Posterior cingulate gyrus (tissue), 11 donors: Measurements from ENCODE around the gene PSG6.
"Not testable (repeated sequence)": the region's sequence is repeated elsewhere in the genome, so short reads cannot be mapped to it uniquely, and the experiment has no call there.

Source experiments
- DNase-seq, 10 donors: peaks; one replicate each; pipeline versions ENCODE4 v3.0.0 to v3.0.0-alpha.2; 2020 to 2021; ENCODE audit warnings: mixed read lengths in 3 of 10
- intact Hi-C: fragments of 100-400 bp; cut with DNase I; formaldehyde crosslinking; loops from one replicate; pipeline ENCODE4 v1.15.1; 2023

The PSG6 gene

GRCh38 chr19:42912941-42913340, 4.8 kb downstream of the PSG6 start:
- intact Hi-C loops, DNase-seq: not testable (repeated sequence)

DNA sequence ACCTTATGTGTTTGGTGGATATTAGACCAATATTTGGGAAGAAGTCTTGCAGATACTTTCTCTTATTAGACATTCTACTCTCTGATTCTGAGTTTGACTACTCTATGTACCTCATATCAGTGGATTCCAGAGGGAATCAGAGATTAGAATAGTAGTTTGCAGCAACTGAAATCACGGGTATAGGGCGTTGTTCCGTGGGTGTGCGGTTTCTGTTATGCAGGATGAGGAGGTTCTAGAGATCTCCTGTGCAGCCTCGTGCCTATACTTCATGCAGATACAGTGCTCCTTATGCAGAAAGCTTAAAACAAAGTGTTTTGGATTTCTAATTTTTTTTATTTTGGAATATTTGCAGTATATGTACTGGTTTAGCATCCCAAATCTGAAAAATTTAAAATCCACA, 6.0 kb downstream of the PSG6 start:
- intact Hi-C loops, DNase-seq: not testable (repeated sequence)

DNA sequence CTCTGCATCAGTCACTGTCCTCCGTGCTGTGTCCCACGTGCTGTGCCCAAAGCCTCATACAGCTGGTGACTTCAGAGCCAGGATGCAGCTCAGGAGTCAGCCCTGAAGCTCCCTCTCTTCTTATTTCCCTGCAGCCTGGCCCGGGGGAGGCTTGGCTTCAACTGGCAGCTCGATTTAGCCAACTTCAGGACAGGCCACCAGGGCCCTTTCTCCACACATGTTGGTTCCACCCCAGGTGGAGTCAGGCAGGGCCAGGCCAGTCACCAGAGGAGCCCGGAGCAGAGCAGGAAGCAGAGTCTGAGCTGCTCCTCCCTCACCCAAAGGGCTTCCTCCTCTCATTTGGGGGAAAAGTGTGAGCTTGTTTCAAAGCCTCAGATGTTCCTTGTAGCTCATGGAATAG, 11.5 kb downstream of the PSG6 start:
- intact Hi-C loops, DNase-seq: not testable (repeated sequence)

DNA sequence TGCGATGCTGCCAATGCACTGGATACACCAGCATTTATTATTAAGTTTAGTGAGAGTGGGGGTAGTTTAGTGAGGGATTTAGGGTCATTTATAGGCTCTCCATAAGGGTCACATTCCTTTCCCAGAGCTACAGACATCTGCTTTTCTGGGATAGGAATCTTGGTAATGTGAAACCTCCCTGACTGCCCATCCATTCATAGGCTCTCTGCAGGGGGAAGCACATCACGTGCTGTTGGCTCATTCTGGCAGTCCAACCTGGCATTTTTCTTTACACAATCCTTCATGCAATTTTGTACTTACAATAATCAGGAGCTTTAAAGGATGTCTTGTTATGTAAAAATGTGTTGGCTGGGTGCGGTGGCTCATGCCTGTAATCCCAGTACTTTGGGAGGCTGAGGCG, 17.1 kb downstream of the PSG6 start:
- intact Hi-C loops, DNase-seq: not testable (repeated sequence)

DNA sequence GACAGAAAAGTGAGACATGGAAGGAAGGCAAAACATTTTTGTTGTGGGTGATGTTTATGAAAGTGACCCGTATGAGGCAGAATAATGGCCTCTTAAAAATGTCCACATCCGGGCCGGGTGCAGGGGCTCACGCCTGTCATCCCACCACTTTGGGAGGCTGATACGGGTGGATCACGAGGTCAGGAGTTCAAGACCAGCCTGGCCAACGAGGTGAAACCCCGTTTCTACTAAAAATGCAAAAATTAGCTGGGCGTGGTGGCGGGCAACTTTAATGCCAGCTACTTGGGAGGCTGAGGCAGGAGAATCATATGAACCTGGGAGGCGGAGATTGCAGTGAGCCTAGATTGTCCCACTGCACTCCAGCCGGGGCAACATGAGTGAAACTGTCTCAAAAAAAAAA, 18.0 kb downstream of the PSG6 start:
- intact Hi-C loops, DNase-seq: not testable (repeated sequence)

DNA sequence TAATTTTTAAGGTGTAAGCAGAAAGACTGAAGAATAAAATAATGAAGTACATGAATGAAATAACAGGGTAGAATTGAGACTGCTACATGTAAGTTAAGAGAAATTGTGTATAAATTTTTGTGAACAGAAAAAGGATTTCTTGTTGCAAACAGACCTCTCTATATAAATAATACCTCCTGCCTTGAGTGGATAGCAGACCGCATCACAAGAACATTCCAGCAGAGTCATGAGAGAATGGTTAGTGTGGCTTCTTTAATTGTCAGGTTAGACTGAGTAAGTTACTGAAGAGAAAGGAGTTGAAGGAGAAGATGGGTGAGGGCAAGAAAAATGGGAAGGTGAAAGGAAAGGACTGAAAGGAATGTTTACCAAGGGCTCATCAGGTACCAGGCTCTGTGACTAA, 18.6 kb downstream of the PSG6 start:
- DNase-seq, intact Hi-C loops: not testable (repeated sequence)

GRCh38 chr19:42898656-42899055, 19.0 kb downstream of the PSG6 start:
- intact Hi-C loops, DNase-seq: not testable (repeated sequence)

DNA sequence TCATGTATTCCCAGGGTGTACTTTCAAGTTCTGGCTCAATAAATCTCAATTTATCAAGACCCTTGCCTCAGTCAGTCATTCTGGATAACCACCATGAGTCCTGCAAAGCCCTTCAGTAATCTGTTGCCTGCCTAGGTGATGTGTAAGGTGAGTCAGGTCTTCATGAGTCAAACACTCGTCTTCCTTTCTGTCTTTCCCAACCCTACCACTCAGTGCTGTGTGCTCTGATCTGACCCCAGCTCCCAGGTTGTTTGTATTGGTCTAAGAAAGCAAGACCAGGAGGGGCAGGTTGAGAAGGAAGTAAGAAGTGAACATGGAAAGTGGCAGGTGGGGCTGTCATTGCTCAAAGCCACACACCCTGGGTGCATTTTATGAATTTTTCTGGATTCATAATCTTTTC, 20.0 kb downstream of the PSG6 start:
- intact Hi-C loops, DNase-seq: not testable (repeated sequence)

GRCh38 chr19:42890446-42890845, 27.2 kb downstream of the PSG6 start:
- DNase-seq, intact Hi-C loops: not testable (repeated sequence)

DNA sequence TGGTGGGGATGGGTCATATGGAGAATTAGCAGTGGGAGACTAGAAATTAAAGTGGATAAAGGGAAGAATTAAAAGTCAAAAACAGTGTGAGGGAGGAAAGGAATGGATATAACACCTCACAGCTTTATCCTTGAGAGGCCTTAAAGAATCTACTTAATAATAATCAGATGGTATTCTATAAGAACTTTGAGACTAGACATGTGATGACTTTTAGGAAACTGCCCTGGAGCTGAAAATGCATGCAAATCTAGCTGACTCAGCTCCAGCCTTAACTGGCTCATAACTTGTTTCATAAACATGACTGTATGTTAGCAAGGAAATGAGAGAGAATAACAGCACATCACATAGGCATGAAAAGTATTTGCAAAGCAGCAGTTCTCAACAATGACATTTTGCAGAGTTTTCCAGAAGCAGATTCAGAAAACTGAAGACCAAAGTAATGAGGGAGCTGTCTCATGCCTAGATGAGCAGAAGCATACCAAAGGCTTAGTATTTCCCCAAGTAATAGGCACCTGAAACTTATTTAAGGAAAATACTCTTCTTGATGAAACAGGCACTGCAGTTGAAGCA, 29.7 kb downstream of the PSG6 start:
- DNase-seq, intact Hi-C loops: not testable (repeated sequence)

GRCh38 chr19:42882730-42883129, 35.0 kb downstream of the PSG6 start:
- intact Hi-C loops, DNase-seq: not testable (repeated sequence)

DNA sequence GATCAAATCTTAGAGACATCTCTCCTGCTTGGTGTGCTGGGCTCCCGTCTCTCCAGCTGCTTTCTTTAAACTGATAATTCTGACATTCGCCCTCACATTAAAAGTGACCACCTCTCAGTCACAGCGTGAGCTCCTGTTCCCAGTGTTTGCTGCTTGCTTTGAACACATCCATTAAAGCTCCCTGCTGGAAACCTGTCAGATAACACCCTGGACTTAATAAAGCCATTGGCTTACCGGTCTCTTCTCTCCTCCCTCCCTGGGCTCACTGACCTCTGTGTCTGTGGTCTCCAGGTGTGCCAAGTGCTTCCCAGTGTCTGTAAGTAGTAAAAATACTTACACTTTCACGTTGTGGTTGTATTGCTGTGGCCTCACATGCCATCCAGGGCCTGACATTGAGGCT, 35.7 kb downstream of the PSG6 start:
- intact Hi-C loops, DNase-seq: not testable (repeated sequence)

DNA sequence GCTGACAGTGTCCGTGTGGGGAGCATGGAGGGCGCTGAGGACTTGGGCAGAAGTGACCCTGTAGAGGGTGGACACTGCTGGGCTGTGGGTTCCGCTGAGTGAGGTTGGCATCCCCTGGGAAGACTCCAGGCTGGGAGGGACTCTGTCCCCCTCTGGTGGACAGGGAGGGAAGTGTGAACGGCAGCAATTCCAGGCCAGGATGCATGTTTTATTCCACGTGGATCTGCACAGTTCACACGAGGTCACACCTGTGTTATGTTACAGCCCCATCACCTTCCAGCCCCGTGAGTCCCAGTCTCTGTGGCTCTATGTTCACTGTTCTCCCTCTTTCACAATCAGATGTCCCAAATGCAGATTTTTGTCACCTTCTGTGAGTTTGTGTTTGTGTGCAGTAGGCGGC, 36.4 kb downstream of the PSG6 start:
- intact Hi-C loops, DNase-seq: not testable (repeated sequence)

GRCh38 chr19:42880621-42881020, 37.1 kb downstream of the PSG6 start:
- DNase-seq, intact Hi-C loops: not testable (repeated sequence)

- intact Hi-C loops: no loop called here
- DNase-seq: no peak
These were observed 38.1 kb downstream of the PSG6 start, which contains the start of gene PSG1 for GRCh38 chr19:42879613-42880012. Gene PSG1 (minus strand): TSS chr19:42879713. CDS start chr19:42879581, 132 bp downstream.

DNA sequence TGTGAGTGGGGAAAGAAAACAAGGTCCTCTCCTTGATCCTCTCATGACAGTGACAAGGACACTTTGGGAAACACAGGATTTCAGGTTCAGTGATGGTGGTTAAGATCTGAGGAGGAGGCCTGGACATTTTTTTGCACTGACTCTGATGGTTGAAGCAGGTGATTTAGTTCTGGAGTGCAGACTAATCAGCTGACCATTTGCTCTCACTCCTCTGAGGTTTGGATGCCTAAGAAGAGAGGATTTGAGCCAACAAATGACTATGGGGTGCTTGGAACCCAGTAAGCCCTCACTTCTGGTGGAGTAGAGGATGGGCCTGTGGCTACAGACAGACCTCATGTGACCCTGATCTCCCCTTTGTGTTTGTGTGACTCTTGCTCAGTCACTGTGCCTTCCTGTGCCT, 41.1 kb downstream of the PSG6 start:
- intact Hi-C loops, DNase-seq: not testable (repeated sequence)

DNA sequence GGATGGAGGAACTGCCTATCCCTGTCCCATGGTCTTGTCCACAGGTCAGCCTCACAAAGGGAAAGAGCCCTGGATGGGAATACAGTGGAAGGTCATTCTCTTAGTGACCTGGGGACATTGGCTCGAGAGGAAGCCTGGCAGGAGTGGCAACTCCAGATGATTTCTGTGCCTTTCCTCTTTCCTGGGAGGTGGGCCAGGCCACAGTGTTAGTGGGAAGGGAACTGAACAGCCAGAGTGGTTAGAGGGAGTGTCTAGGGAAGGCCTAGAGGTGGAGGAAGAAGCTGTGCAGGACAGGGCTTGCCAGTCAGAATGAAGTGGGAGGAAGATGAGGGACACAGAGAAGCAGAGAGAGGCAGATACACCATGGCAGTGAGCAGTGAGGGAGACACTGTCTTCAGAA, 41.8 kb downstream of the PSG6 start:
- DNase-seq, intact Hi-C loops: not testable (repeated sequence)

DNA sequence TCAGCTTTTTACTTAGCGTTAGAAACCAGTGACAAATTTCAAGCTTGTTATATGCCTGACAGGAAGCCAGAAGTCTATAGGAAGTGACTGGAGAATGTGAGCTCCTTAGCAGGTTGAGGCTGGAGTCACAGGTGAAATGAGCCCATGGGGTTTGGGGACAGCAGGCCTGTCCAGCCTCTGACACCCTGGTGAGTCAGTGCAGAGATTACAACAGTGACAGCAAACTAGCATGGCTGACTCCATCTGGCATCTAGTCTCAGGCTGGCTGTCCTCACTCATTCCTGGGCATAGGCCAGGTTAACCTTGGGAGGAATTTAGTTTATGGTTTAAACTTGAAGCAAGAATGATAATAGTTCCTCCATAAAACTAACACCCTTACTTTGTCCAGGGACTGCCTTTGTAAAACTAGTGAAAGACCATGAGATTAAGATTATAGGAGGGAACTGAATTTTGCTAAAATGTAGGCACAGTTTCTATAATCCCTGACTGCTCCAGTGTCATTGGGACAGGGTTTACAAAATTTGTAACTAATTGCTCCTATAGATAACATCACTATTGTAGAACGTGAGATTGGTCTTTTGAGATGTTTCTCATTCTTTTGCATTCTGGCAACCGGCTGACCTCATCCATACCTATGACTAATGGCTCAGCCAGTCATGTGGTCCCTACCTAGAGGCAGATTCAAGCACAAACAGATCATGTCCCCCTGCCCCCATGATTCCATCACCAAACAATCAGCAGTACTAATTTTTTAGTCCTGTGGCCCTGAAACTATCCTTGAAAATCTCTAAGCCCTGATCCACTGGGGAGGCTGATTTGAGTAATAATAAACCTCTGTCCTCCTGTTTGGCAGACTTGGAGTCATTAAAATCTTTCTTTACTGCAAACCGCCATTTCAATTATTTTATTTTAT, 42.5 kb downstream of the PSG6 start:
- DNase-seq, intact Hi-C loops: not testable (repeated sequence)

GRCh38 chr19:42874136-42874535, 43.6 kb downstream of the PSG6 start:
- intact Hi-C loops, DNase-seq: not testable (repeated sequence)

DNA sequence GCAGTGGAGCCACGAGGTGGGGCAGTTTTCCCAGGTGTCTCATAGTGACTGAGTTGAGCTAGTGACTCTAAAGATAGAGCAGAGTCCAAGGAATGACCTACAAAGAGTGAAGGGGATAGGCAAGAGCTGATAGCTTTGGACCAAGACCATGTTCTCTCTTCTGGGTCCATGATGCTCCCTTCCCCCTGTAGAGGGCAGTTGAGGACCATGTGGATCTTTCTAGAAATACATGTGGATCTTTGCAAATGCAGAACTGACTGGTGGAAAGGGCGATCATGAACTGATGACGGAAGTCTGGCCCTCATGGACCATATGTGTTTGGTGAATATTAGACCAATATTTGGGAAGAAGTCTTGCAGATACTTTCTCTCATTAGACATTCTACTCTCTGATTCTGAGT, 45.1 kb downstream of the PSG6 start:
- intact Hi-C loops: no loop called here
- no peak for DNase-seq

GRCh38 chr19:42857544-42857867, 60.2 kb downstream of the PSG6 start:
- DNase-seq: no peak
- intact Hi-C loops: loop anchor here (5.0 kb wide), 1 partner anchor 65 kb away; no protein-coding TSS in a partner anchor
